H1 (cell line): ENCODE results near the gene RAB10. TPM values are rescaled to one million over a fixed set of nuclear protein-coding genes. Genes with fewer than 3 reads are reported as not detected.

ENCODE experiments used
- CTCF ChIA-PET: fragments of 300-600 bp; sonication (Branson Sonifier 250); formaldehyde crosslinking; loops from one replicate; lab custom pipeline; 2021; ENCODE audit not compliant: partially characterized antibody; lab: Charles Lee
- POLR2A ChIA-PET: fragments of 300-600 bp; sonication (Branson Sonifier 250); formaldehyde crosslinking; loops from one replicate; lab custom pipeline; 2021; ENCODE audit warnings: inconsistent platforms; ENCODE audit not compliant: partially characterized antibody; lab: Charles Lee
- DNase-seq, 2 experiments: peaks; one replicate each; pipeline versions ENCODE4 v3.0.0 to v3.0.0-alpha.2; 2010 to 2022; ENCODE audit warnings: low spot score in 2 of 2, low read depth in 1 of 2, mixed read lengths in 1 of 2
- FAIRE-seq: peaks from 2 replicates; lab custom pipeline; 2011; peaks lifted over from hg19 to GRCh38; lab: Jason Lieb, UNC
- H2AFZ ChIP-seq: 2 replicates; pipeline ENCODE4 v1.8.1; 2012; ENCODE audit warnings: low read length, inconsistent platforms
- H2AK5ac ChIP-seq: 2 replicates; pipeline ENCODE4 v1.6.1; 2013; ENCODE audit warnings: low read depth, low read length
- H2BK120ac ChIP-seq: replicated peaks from 2 replicates; pipeline ENCODE3; 2013; ENCODE audit warnings: low read depth, low read length, inconsistent platforms
- H2BK12ac ChIP-seq: 2 replicates; pipeline ENCODE4 v1.6.1; 2013; ENCODE audit warnings: low read depth, low read length
- H2BK15ac ChIP-seq: 2 replicates; pipeline ENCODE4 v1.6.1; 2013; ENCODE audit warnings: low read length
- H2BK20ac ChIP-seq: 2 replicates; pipeline ENCODE4 v1.6.1; 2013; ENCODE audit warnings: low read length
- H2BK5ac ChIP-seq: 2 replicates; pipeline ENCODE4 v1.6.1; 2013; ENCODE audit warnings: low read depth, low read length
- H3K14ac ChIP-seq: 2 replicates; pipeline ENCODE4 v1.6.1; 2013; ENCODE audit warnings: inconsistent platforms; ENCODE audit not compliant: insufficient read length
- H3K18ac ChIP-seq: 2 replicates; pipeline ENCODE4 v1.6.1; 2013; ENCODE audit warnings: low read length; ENCODE audit errors: extremely low read depth
- H3K23ac ChIP-seq: 2 replicates; pipeline ENCODE4 v1.6.1; 2013; ENCODE audit warnings: inconsistent platforms; ENCODE audit not compliant: insufficient read length
- H3K23me2 ChIP-seq: 2 replicates; pipeline ENCODE4 v1.6.1; 2013; ENCODE audit warnings: low read depth, low read length
- H3K27ac ChIP-seq: 2 replicates; pipeline ENCODE4 v1.6.1; 2011; ENCODE audit warnings: low read depth, low read length, inconsistent platforms
- H3K27me3 ChIP-seq, 4 experiments: replicated peaks in 1 of 4; 1 replicate in 1 of 4; 2 replicates in 3 of 4; pipeline versions ENCODE4 v1.6.1 to v1.8.1; 2011 to 2013; ENCODE audit warnings: low read length in 3 of 4, mild to moderate bottlenecking in 3 of 4, inconsistent platforms in 2 of 4, mixed read lengths in 2 of 4, moderate library complexity in 1 of 4; ENCODE audit not compliant: control insufficient read depth in 3 of 4, insufficient read depth in 3 of 4; ENCODE audit errors: extremely low read depth in 1 of 4
- H3K36me3 ChIP-seq, 4 experiments: 2 replicates each; pipeline versions ENCODE4 v1.6.1 to v1.8.1; 2011 to 2013; ENCODE audit warnings: mild to moderate bottlenecking in 4 of 4, low read length in 3 of 4, moderate library complexity in 2 of 4, control low read depth in 1 of 4, inconsistent platforms in 1 of 4; ENCODE audit not compliant: insufficient read depth in 4 of 4, control insufficient read depth in 2 of 4
- H3K4ac ChIP-seq: replicated peaks from 2 replicates; pipeline ENCODE3; 2013; ENCODE audit warnings: low read length, low read depth, mixed read lengths, inconsistent platforms; ENCODE audit not compliant: insufficient read length
- H3K4me1 ChIP-seq, 4 experiments: replicated peaks in 1 of 4; 1 replicate in 1 of 4; 2 replicates in 3 of 4; pipeline versions ENCODE4 v1.6.1 to v1.8.1; 2011 to 2013; ENCODE audit warnings: low read length in 3 of 4, inconsistent platforms in 2 of 4, mixed read lengths in 1 of 4; ENCODE audit not compliant: insufficient read depth in 4 of 4, control insufficient read depth in 3 of 4
- H3K4me2 ChIP-seq, 2 experiments: 2 replicates each; pipeline versions ENCODE4 v1.6.1 to v1.8.1; 2011 to 2013; ENCODE audit warnings: low read depth in 2 of 2, low read length in 2 of 2, control low read depth in 1 of 2, inconsistent platforms in 1 of 2, mild to moderate bottlenecking in 1 of 2; ENCODE audit not compliant: insufficient read depth in 1 of 2
- H3K4me3 ChIP-seq, 4 experiments: fragments of 200-600, 300-600 bp in 1 of 4; sonication (generic), shearing (Covaris generic), sonication (Bioruptor Twin) in 1 of 4; 2 replicates each; pipeline versions ENCODE4 v1.5.1 to v1.8.1; 2011 to 2016; ENCODE audit warnings: low read length in 4 of 4, low read depth in 3 of 4, control low read depth in 2 of 4, inconsistent platforms in 2 of 4, mild to moderate bottlenecking in 2 of 4, mixed read lengths in 1 of 4, moderate library complexity in 1 of 4; ENCODE audit not compliant: insufficient read depth in 2 of 4; ENCODE audit errors: extremely low read depth in 1 of 4
- H3K56ac ChIP-seq: replicated peaks from 2 replicates; pipeline ENCODE3; 2013; ENCODE audit warnings: low read depth, mild to moderate bottlenecking, mixed read lengths, low read length, inconsistent platforms; ENCODE audit not compliant: insufficient read length
- H3K79me1 ChIP-seq: 2 replicates; pipeline ENCODE4 v1.6.1; 2013; ENCODE audit warnings: low read depth, low read length, control low read depth
- H3K79me2 ChIP-seq, 2 experiments: 2 replicates each; pipeline versions ENCODE4 v1.6.1 to v1.8.1; 2012 to 2013; ENCODE audit warnings: low read length in 2 of 2, mild to moderate bottlenecking in 2 of 2, inconsistent platforms in 1 of 2; ENCODE audit not compliant: insufficient read depth in 2 of 2, control insufficient read depth in 1 of 2
- H3K9ac ChIP-seq, 4 experiments: replicated peaks in 1 of 4; 1 replicate in 1 of 4; 2 replicates in 3 of 4; pipeline versions ENCODE4 v1.6.1 to v1.8.1; 2011 to 2013; ENCODE audit warnings: low read depth in 3 of 4, low read length in 3 of 4, control low read depth in 2 of 4, mild to moderate bottlenecking in 2 of 4, moderate library complexity in 2 of 4, inconsistent platforms in 1 of 4; ENCODE audit errors: extremely low read depth in 1 of 4
- H3K9me3 ChIP-seq, 2 experiments: 2 replicates each; pipeline versions ENCODE4 v1.6.1 to v1.8.1; 2012 to 2013; ENCODE audit warnings: mild to moderate bottlenecking in 2 of 2, moderate library complexity in 2 of 2, control low read depth in 1 of 2, inconsistent platforms in 1 of 2, low read depth in 1 of 2, low read length in 1 of 2, mixed read lengths in 1 of 2; ENCODE audit not compliant: insufficient read depth in 2 of 2
- H4K20me1 ChIP-seq, 2 experiments: replicated peaks in 1 of 2; 2 replicates each; pipeline versions ENCODE3 to v1.8.1; 2011 to 2013; ENCODE audit warnings: inconsistent platforms in 2 of 2, low read length in 2 of 2, mild to moderate bottlenecking in 1 of 2; ENCODE audit not compliant: insufficient read depth in 2 of 2, control insufficient read depth in 1 of 2
- H4K5ac ChIP-seq: 2 replicates; pipeline ENCODE4 v1.6.1; 2013; ENCODE audit warnings: low read length, low read depth, mixed read lengths, inconsistent platforms; ENCODE audit not compliant: insufficient read length
- H4K8ac ChIP-seq: 2 replicates; pipeline ENCODE4 v1.8.0; 2013; ENCODE audit warnings: mild to moderate bottlenecking, moderate library complexity, low read length, inconsistent platforms; ENCODE audit not compliant: insufficient read depth; ENCODE audit errors: extremely low read depth
- H4K91ac ChIP-seq: replicated peaks from 2 replicates; pipeline ENCODE3; 2013; ENCODE audit warnings: low read length, mixed read lengths, inconsistent platforms; ENCODE audit not compliant: insufficient read length
- ASH2L ChIP-seq: fragments of 200-600, 300-600 bp; sonication (generic); IDR thresholded peaks from one replicate; pipeline ENCODE4 v1.7.1; 2017; ENCODE audit warnings: low read length
- BACH1 ChIP-seq: IDR thresholded peaks from 2 replicates; pipeline ENCODE4 v1.6.1; 2012; ENCODE audit warnings: low read length, improper control_type of control experiment
- EZH2 ChIP-seq: fragments of 200-600 bp; sonication (generic); IDR thresholded peaks from 2 replicates; pipeline ENCODE4 v1.7.1; 2012; ENCODE audit warnings: low read depth, mild to moderate bottlenecking, moderate library complexity, low read length, inconsistent platforms; ENCODE audit not compliant: severe bottlenecking
- RAD21 ChIP-seq, 2 experiments: IDR thresholded peaks in 1 of 2; conservative IDR thresholded peaks in 1 of 2; 2 replicates each; pipeline ENCODE4 v1.6.1; 2011; ENCODE audit warnings: low read depth in 2 of 2, low read length in 2 of 2, improper control_type of control experiment in 1 of 2, inconsistent platforms in 1 of 2, mild to moderate bottlenecking in 1 of 2, moderate library complexity in 1 of 2
- SIX5 ChIP-seq: IDR thresholded peaks from 2 replicates; pipeline ENCODE4 v1.6.1; 2011; ENCODE audit warnings: mild to moderate bottlenecking, low read depth, low read length
- TAF1 ChIP-seq: IDR thresholded peaks from 2 replicates; pipeline ENCODE4 v1.6.1; 2011; ENCODE audit warnings: mild to moderate bottlenecking, low read depth, low read length
- TBP ChIP-seq: IDR thresholded peaks from 2 replicates; pipeline ENCODE4 v1.6.1; 2011; ENCODE audit warnings: low read depth, low read length, improper control_type of control experiment
- WGBS, 2 experiments: shearing (Covaris generic) in 1 of 2; methylation state at CpG; one replicate each; pipeline versions ENCODE4 v1.1.6 to v1.1.7; 2013 to 2015; ENCODE audit warnings: low lambda C conversion rate in 2 of 2, mixed read lengths in 2 of 2, inconsistent platforms in 1 of 2, low coverage in 1 of 2, missing lambda C conversion rate in 1 of 2; ENCODE audit not compliant: insufficient replicate concordance in 2 of 2, insufficient coverage in 1 of 2, insufficient read length in 1 of 2; ENCODE audit errors: extremely low coverage in 1 of 2, missing lambda C conversion rate in 1 of 2; 5-methylcytosine and 5-hydroxymethylcytosine counted together
- polyA plus RNA-seq, 7 experiments: library from polyadenylated mRNA; depleted of rRNA in 3 of 7; stranded (reverse) in 5 of 7; unstranded in 2 of 7; fragments of >200 nt in 5 of 7; fragments of 200-250 nt in 2 of 7; gene quantifications; 1 replicate in 5 of 7; 2 replicates in 1 of 7; 4 replicates in 1 of 7; pipeline versions ENCODE4 v1.2.1 to v1.2.3, GENCODE V29; 2011 to 2013; ENCODE audit warnings: missing spikeins in 2 of 7, mixed read lengths in 2 of 7
- total RNA-seq: library from RNA; stranded (reverse); fragmentation: NEBNext Ultra II Directional; extraction: Animal tissue kit (Norgen Biotek cat#: 25700); gene quantifications from 2 replicates; pipeline ENCODE4 v1.2.1, GENCODE V29; 2021

The RAB10 gene
- total and polyA plus RNA-seq, 2 of the 8 experiments (the other 6 are each of a cell fraction or from before 2014, with no cell fraction given), result 42.6 to 136 TPM

DNA sequence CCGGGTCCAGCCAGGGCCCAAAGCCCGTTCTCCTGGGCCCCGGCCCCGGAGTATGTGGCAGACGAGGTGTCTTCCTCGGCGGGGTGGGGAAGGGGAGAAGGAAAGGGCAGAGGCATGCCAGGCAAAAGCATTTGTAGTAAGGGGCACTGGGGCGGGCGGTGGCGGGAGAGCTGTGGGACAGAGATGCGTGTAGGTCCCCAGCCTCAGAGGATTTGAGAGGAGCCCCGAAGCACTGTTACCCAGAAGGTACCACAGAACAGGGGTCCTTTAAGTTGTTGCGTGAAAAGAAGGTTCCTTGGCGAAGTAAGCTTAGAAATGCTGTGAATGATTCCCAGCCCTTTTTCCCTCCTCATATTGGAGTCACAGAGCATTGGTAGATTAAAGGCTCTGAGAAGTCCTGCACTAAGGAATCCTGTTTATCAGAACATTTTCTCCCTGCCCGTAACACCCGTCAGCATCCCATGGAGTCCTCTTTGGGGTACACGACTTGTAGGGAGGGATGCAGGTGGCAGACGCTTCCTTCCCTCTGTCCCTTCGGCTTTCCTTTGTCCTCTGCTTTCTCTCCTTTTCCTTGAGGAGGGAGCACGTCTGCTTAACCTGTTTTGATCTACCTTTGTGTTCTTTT, 151.5 kb downstream of the RAB10 start:
- no peak for FAIRE-seq
- Histone ChIP-seq H2AFZ (no peak overlapping the region), H3K18ac (no peak overlapping the region), H3K23me2 (peaks cover 3% of the 10 kb centered on the region; the same call in 1 of the 2 replicates), H3K36me3 (peaks cover 0 to 8% (median 3%) of the 10 kb centered on the region in 4 experiments; a peak in 2 of 8 replicates), H2BK120ac (no peak overlapping the region), H3K14ac (no peak overlapping the region), H4K91ac (no peak overlapping the region), H2BK15ac (peak overlapping the region; percentile 16; the same call in 1 of the 2 replicates), H4K20me1 (peaks cover 0 to 2% of the 10 kb centered on the region in 2 experiments), H3K4me1 (peaks cover 0 to 8% (median 2%) of the 10 kb centered on the region in 4 experiments; a peak in 5 of 7 replicates), H4K5ac (no peak overlapping the region), H3K23ac (no peak overlapping the region), H2AK5ac (peak overlapping the region; percentile 48; the same call in 1 of the 2 replicates), H3K4me2 (peak overlapping the region; percentile 59 to 96), H3K4ac (no peak overlapping the region), H2BK12ac (0 out of 2 replicates have a peak overlapping the region, but pooled peaks have one; percentile 39), H4K8ac (no peak overlapping the region), H2BK5ac (no peak overlapping the region), H3K9me3 (no peaks in the 10 kb centered on the region), H3K79me2 (no peaks in the 10 kb centered on the region), H3K56ac (no peak overlapping the region), H3K4me3 (peak overlapping the region; percentile 31 to 77 (median 50)), H3K27me3 (peaks cover 0 to 6% (median 3%) of the 10 kb centered on the region in 4 experiments; a peak in 2 of 7 replicates), H3K9ac (peak overlapping the region in 2 of 4 experiments; percentile 34 to 53; a peak in 4 of 7 replicates), H3K79me1 (peaks cover 2% of the 10 kb centered on the region; the same call in 1 of the 2 replicates), H3K27ac (0 out of 2 replicates have a peak overlapping the region, but pooled peaks have one; percentile 28), H2BK20ac (no peak overlapping the region)
- WGBS, 2 experiments, result 53% methylated on average over 16 of the region's 20 CpGs; no CpG with 5 or more reads in 1 of the 2 experiments
- ChIA-PET POLR2A (interaction anchor here (0.6 to 7.0 kb wide), 11 partner anchors 7 to 277 kb away, joined by 3 to 65 read pairs (median 3); partner anchors contain the start of genes GAREM2, HADHA, HADHB and RAB10), CTCF (interaction anchor here (0.5 to 2.5 kb wide), 14 partner anchors 10 to 339 kb away, joined by 3 to 23 read pairs (median 3); partner anchors contain the start of gene GAREM2)
- no peak for DNase-seq
- peak; percentile 26; the same call in 1 of the 2 replicates for TF ChIP-seq TBP
- TF ChIP-seq EZH2, result no peak
- 0 out of 2 replicates have a peak, but pooled peaks have one; percentile 5 for TF ChIP-seq TAF1
- TF ChIP-seq BACH1, result no peak
- TF ChIP-seq SIX5, result no peak
- TF ChIP-seq RAD21 (IDR thresholded peaks at IDR 0.05 in 1 of 2, conservative IDR thresholded peaks at IDR 0.05 in 1 of 2; ENCODE audit: low read depth in 2 of 2, low read length in 2 of 2), result no peak
- TF ChIP-seq ASH2L, result no peak
